ENCODE data around the gene FUNDC2.
A peak's percentile ranks its signal among the peaks of the same experiment; 100 is the strongest.

Gene FUNDC2

DNA sequence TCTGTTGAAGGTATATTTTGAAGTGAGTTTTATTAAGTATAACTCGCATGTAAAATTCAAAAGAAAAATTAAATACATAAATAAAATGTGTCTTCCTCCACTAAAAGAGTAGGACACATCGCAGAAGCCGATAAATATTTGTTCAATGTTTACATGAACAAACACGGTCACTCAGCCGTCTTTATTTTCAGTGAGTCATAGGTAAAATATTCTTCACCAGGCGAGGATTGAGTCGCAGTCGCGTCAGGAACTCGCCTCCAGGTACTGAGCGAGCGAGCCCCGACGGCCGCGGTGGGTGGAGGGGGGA is 271 bp upstream of the FUNDC2 start:
- peak; percentile 58 for FAIRE-seq

DNA sequence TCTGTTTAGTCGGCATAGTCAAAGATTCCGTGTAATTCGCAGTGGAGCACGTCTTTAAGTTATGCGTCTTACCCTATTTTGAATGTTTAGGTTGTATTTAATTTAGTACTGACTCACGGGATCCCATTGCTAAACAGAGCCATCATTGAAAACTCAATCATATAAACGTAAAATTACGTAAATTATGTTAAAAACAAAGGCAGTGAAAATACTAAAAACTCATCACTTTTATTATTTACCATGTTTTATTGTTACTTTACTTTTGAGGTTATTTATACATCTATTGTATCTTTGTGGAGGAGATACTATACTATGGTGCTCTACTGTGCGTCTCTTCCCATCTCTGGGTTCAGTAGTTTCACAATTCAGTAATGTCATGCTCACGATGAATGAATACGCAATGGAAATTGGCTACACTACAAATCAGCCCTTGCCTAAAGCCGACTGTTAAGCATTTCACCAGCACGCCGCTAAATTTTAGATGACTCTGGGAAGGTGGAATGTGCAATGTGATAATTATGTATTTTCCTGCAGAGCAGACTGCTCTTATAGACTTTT is 944 bp downstream of the FUNDC2 start:
- no peak for FAIRE-seq

DNA sequence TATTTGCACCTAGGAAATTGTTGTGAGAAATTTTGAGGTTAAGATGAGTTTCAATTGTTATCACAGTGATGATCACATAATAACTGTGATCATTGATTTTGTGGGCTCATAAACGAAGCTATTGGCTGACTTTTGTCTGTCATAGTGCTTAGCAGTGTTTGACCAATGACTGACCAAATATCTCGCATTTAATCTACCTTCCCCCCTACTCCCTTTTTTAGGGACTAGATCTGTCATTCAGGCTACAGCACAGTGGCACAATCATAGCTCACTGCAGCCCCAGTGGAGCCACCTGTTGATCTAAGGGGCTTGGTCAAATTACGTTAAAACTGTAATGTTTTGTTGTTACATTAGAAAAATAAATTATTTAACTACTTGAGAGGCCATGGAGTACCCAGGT is 1.5 kb downstream of the FUNDC2 start:
- FAIRE-seq, result no peak

DNA sequence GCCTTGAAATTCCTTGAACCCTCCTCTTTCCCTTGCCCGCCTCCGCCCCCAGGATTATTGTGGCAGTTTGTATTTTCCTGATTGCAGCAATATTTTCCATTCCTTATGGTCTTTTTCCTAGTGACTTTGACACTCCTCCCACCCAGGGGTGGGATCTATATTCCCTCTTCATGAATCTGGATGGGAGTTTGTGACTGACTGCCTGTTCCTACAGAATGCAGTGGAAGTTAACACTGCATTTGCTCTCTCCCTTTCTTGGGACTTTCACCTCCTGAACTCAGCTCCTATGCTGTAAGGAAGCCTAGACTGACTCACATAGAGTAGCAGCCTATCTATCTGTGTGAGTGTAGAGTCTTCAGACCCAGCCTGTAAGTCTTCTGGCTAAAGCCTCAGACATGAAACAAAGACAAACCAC is 2.2 kb downstream of the FUNDC2 start:
- FAIRE-seq, result no peak

DNA sequence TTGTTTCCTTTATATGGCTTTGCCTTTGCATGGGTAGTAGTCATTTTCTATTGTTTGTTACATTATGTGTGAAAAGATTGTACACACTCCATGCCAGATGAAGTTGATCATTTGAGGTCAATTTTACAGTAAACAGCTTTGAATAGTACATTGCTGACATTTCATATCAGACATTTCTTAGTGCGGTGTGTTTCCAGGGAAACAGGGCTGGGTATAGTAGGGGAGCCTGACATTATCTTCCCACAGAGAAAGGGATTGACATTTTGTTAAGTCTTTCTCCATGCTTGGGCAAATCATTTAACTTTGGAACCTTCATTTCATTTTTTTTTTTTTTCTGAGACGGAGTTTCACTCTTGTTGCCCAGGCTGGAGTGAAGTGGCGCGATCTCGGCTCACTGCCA is 5.0 kb downstream of the FUNDC2 start:
- no peak for FAIRE-seq

DNA sequence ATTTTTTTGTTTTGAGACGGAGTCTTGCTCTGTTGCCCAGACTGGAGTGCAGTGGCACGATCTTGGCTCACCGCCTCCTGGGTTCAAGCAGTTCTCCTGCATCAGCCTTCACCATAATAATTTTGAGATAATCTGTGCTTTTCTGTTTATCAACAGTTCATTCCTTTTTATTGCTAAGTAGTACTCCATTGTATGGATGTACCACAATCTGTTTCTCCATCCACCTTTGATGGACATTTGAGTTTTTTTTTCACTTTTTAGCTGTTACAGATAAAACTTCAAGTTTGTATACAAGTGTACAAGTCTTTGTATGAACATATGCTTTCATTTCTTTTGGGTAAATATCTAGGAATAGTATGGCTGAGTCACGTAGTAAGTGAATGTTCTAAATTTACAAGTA is 9.0 kb downstream of the FUNDC2 start:
- no peak for FAIRE-seq

DNA sequence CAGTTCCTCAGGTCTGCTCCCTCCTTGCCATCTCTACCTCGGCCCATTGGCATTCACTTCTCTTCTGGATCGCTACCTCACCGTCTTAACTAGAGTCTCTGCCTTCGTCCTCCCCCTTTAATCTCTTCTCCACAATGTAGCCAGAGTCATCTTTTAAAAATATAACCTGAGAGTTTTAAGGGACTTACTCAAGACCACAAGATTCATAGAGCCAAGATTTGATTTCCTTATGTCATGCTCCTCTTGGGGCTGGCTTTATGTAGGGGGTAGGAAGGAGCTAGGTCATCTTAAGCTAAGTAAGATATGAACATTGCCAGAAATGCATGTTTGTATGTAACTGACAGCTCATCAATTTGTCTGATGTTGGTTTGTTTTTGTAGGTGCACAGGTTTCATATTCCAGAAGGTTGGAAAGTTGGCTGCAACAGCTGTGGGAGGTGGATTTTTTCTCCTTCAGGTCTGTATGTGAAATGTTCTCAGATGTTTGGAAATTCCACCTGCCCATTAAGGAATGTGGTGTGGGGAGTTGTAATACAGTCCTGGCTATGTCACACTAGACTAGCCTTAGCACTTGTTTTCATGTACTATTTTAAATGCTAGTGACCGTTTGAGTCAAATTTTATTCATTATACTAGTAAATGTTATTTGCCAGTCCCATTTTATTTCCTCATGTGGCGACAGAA is 19.6 kb downstream of the FUNDC2 start:
- FAIRE-seq, result no peak

DNA sequence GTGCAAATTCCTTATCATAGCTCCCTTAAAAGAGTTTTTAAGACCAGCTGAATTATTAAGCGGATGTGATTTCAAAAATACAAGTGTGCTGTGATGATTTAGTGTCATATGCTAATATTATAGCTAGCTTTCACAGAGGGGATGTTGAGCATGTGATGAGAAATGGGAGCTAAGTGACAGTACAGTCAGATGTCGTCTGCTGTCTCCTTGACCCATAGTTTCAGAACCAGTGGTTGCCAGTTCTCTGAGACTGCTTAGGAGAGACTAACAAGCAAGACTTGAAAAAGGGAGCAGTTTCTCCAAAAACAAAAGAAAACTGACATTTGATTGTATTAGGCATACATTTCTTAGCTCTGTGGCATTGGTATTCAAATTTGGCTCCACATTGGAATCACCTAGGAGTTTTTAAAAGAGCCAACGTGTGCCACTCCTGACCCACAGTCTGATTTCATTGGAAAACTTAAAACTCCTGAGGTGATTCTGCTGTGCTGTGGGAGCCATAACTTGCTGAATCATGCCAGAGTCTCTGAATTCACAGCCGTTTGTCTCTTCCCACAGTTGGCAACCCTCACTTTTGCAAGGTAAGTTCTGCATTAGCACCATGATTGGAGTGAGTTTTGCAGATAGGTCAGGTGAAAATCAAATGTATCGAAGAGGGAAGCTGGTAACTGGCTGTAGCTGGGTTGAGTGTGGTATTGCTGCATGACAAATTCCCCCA is 20.3 kb downstream of the FUNDC2 start:
- FAIRE-seq, result no peak

DNA sequence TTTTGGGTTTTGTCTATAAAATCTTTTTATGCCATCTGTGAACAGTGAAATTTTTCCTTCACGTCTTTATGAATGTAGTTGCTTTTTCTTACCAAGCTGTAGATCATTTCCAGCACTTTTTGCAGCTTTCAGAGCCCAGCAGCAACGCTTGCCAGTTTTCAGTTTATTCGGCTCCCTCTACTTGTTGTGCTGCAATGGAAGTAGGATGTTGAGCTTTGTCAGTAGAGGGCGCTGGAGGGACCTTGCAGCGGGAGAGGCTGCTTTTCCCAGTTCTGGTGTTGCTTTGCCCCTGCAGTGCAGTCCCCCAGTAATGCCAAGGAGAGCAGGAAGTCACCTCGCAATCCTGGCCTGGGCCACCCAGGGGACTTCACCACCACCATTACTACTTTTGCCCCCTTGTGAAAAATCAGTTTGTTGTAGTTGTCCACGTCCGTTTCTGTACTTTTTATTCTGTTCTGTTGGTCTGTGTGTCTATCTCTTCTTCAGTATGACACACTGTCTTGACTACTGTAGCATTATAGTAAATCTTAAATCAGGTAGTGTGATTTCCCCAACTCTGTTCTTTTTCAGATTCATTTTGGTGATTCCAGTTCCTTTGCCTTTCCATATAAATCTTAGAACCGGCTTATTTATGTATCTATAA is 22.5 kb downstream of the FUNDC2 start:
- no peak for FAIRE-seq

DNA sequence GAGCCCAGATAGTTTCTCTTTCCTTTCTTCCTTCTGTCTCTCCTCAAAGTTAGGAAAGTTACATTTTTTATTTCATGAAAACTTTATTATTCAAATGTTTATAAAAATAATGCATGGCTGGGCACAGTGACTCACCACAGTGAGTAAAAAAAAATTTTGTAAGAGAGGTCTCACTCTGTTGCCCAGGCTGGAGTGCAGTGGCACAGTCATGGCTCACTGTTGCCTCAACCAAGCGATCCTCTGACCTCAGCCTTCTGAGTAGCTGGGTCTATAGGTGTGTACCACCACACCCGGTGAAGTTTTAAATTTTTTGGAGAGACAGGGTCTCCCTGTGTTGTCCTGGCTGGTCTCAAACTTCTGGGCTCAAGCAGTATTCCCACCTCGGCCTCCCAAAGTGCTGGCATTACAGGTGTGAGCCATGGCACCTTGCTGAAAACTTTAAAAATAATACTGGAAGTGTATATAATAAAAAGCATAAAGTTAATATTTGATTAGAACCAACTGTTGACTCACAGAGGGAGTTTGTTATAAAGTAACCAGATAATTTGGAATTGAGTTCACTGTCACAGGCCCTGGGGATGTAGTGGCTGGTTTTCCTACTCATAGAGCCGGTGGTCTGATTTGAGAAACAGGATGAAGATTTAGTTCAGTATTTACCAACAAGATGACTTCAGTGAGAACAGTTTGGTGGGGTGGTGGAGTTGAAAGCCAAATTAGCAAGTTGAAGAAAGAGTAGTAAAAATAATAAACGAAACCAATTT is 26.3 kb downstream of the FUNDC2 start:
- no peak for FAIRE-seq

DNA sequence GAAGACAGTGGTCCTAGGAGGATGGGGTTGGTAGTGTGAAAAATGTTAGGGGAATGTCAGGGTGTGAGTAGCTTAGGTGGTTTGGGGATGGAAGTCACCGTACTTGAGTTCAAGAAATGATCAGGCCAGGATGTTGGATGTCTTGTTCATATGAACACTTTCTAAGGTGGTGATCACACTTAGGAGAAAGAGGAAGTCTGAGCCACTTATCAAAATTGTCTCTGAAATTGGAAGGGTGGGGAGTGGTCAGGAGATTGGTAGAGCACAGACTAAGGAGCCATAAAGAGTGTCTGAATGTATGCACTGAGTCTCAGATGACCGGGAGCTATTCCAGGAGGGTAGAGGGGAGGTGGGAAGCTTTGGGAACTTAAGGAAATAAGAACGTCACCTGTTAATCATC is 27.0 kb downstream of the FUNDC2 start:
- FAIRE-seq, result no peak

DNA sequence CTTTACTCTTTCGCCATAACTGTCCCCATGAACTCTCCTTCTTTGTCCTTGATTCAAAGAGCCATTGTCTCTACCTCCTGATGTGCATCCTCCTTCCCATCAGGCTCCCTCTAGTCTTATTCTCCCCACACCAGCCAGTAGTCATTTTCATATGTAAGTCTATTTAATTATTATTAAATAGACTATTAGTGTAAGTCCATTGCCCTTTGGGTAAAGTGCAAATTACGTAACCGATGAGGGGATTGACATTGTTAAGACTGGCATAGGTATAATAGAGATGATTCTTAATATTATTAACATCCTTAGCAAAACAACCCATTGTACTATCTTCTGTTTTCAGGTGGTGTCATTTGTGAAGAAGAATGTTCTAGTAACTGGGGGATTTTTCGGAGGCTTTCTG is 27.6 kb downstream of the FUNDC2 start:
- FAIRE-seq, result no peak

DNA sequence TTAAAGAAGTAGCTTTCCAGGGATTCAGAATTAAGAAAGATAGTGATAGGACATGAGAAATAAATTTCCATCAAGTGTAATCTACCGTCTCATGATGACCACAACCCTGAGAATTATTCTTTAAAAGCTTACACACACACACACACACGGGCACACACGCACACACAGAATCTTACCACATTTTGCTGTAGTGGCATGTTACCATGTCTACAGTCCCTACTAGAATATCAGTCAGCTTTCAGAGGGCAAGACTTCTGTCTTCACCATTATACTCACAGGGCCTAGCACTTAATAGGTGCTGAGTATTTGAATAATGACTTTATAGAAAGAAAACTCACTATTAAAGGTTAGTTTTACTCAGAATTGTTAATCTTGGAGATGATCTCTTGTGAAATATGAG is 28.9 kb downstream of the FUNDC2 start:
- no peak for FAIRE-seq

DNA sequence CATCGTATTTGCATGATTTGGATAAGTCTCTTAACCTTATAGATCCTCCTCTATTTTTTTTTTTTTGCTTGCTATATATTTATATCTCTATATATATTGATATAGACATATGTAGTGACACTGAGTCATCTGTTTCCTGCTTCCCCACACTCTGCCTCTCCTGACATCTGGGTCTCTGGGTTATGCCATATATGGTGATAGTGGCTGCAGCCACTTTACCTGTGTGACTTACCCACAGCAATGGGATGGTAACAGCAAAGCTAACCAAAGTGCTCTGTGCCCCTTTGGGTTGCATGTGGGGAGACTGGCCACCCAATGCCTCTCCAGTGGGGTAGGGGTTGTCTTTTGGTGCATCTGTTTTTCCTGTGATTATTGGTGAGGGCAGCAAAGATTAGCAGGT is 29.8 kb downstream of the FUNDC2 start:
- no peak for FAIRE-seq

DNA sequence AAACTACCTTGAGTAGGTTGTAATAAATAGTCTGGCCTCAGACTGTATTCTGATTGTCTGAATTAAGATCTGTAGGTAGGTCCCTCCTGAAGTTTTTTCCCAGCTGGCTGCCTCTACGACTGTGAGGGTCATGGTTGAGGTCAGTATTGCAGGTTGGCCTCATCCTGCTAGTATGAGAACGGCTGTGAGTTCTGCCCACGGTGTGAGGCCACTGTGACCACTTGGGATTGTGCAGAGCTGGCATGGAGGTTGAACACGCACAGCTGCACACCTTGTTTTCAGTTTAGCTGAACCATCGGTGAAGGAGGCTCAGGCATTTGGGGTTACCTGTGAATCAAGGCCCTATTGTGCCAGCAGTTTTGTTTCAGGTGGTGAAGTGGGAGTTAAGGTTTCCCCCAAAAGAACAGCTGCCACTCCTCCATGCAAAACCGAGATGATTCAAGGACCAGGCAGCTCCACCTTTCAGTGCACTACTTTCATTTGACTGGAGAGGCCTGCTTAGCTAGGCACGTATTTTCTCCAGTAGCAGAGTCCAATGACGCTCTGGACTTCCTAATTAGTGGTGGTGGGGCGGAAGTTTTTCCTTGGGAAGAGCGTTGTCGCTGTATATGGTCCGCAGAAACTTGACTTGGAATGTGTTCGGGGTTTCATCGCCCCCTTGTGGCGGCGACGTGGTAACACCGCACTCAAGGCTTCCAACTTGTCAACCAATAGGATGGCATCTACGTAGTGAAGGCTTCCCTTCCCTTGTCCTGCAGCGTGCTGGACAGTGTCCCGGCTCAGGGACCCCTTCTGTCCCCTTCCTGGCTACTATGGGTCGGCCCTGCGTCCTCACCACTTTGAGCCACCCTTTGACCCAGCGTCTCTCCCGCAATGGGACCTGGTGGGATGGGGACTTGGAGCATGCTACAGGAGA is 30.5 kb downstream of the FUNDC2 start:
- peak; percentile 23 for FAIRE-seq

DNA sequence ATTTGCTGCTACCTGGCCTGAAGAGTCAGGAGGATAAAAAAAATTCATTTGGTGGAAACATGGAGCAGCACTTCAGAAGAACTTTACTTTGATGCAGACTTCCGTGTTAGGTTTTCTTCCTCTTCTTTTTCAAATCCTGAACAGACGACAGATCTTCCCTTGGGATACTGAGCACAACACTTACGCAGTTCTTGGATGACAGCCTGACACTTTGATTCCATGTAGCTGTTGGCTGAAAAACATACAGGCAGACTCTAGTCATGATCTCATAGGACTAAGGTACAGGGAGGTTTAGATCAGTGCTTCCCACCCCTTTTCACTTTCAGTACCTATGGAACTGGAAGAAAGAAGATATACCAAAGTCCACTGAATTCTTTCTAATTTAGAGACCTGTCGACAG is 35.1 kb downstream of the FUNDC2 start:
- no peak for FAIRE-seq

DNA sequence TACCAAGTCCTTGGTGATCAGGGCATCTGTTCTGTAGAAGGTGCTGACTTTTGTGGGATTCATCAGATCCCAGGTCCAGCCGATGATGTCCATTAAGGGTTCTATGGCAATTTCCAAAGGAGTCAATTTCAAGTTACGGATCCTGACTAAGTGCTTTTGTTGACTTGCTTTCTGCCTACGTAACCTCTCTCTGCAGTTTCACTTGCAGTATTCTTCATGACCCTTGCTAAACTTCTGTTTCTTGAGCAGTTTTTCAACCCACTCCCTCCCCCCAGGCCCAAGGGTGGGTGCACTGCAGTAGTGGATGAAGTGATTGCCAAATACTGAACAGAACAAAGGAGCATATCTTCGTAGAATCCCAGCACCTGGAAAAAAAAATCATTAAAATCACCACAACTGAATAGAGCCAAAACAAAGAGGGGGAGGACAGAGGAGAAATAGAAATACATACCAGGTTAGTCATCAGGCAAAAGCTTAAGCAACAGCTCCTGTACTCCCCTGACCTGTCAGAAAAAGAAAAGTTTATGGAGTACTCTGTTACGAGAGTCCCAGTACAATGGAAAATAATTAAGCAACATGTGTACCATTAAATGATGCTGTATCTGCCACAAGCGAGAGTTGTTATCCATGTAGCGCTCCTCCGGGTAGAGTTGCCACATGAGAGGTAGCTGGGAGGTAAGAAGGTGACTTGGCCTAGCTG is 38.5 kb downstream of the FUNDC2 start:
- no peak for FAIRE-seq

DNA sequence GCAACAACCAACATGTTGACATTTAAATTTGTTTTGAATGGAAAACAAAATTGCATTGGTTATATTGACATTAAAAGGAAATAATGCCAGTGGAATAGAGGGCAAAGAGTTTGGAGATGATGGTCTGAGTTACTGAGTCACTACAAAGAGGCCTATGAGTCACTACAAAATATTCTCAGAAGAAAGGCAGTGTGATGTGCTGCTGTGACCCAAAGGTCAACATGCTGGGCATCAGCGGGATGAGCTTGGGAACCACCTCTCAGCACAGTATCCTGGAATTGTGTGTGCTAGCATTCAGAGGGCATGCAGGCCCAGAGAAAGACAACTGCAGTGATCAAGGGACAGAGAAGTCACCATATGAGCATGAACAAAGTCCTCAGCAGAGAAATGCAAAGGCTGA is 41.5 kb downstream of the FUNDC2 start:
- no peak for FAIRE-seq

DNA sequence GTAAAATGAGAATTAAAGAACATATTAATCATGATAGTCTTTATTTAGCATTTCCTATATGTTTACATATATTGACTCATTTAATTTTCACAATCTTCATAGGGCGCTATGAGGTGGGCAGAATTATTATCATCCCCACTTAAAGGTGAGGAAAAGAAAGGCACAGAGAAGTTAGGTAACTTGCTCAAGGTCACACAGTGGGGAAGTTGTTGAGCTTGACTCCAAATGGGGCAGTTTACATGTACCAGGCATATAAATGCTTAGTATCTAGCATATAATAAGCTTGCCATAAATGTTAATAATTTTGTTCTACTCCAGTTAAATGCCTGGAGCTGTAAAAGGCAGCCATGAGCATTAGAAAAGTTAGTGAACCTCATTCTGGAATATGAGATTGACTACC is 42.8 kb downstream of the FUNDC2 start:
- FAIRE-seq, result no peak

DNA sequence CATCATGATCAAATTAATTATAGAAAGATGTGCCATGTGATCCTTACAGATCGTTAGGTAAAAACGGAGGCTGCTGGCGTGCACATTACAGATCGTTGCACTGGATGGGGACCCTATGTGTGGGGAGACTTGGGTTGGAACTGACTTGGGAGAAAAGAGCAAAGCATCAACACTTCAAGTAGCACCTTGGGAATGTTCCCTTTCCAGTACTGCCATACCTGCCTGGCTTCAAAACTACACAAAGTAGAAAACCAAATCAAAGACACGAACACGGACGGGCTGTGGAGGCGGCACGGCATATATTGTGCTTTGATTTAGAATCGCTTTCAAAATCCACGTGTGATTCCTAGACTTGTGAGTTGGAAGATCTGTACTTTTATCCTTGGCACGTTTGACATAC is 43.4 kb downstream of the FUNDC2 start:
- no peak for FAIRE-seq

DNA sequence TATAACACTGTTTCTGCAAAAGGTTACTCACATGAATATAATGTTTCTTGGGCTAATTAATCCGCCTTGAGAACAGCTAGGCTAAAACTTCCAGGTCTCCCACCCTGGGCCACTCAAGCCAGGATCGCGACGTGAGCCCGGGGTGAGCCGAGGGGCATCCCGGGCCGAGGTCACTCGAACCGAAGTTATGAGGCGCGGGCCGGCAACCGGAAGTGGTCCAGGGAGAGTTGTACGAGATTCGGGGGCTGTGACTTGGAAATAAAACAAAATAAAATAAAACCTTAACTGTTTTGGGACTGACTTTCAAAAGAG is 44.0 kb downstream of the FUNDC2 start:
- FAIRE-seq, result no peak
